ENCODE results near the gene ZNF580. TPM values are rescaled to one million over a fixed set of nuclear protein-coding genes. Genes with fewer than 3 reads are reported as not detected.

Gene ZNF580
- total RNA-seq, 1 experiment from 2014 or later: 22.8 TPM

GRCh38 chr19:55646889-55647731 lies 6.3 kb downstream of the ZNF580 start:
- peak overlapping the region; percentile 85 to 97 (median 90); a peak in 6 of 7 replicates for H3K27ac Mint-ChIP-seq
- H3K4me1 Mint-ChIP-seq: peaks cover 19 to 34% of the 10 kb centered on the region in 2 experiments
- H2BK12ac ChIP-seq (ENCODE audit: insufficient read length, low read depth, low read length): no peak overlapping the region
- H2AFZ ChIP-seq (ENCODE audit: low read length): no peak overlapping the region
- peaks cover 3% of the 10 kb centered on the region for H3K79me1 ChIP-seq (ENCODE audit: insufficient read depth, low read depth, low read length, poor library complexity, severe bottlenecking)
- peaks cover 21 to 53% (median 43%) of the 10 kb centered on the region in 3 experiments for H3K36me3 Mint-ChIP-seq (ENCODE audit: insufficient read depth in 1 of 3, low read depth in 3 of 3)
- no peak overlapping the region for H3K56ac ChIP-seq (ENCODE audit: insufficient read length, low read depth, low read length)
- no peak overlapping the region for H3K23ac ChIP-seq (ENCODE audit: insufficient read length, low read depth, low read length)
- H3K4ac ChIP-seq (ENCODE audit: low read depth, low read length): no peak overlapping the region
- no peak overlapping the region for H2BK120ac ChIP-seq (ENCODE audit: low read depth, low read length, poor library complexity, severe bottlenecking)
- peak overlapping the region; percentile 43 for H3K9ac ChIP-seq (ENCODE audit: extremely low read depth, insufficient read length, low read length)
- no peak overlapping the region; the same call in 1 of the 2 replicates for H2BK15ac ChIP-seq (ENCODE audit: low read depth, low read length)
- peaks cover 7% of the 10 kb centered on the region; the same call in 1 of the 2 replicates for H3K79me2 ChIP-seq (ENCODE audit: insufficient read depth, low read length)
- peaks cover 1% of the 10 kb centered on the region for H4K20me1 ChIP-seq (ENCODE audit: control insufficient read depth, insufficient read depth, insufficient read length)
- H3K4me3 Mint-ChIP-seq: peak overlapping the region; percentile 76 to 89
- no CpG with 5 or more reads among the region's 14 CpGs for WGBS (ENCODE audit: extremely low coverage, insufficient read length, low lambda C conversion rate)
- peaks cover 1% of the 10 kb centered on the region; the same call in 1 of the 2 replicates for H3K27me3 Mint-ChIP-seq (ENCODE audit: low read depth)
- H3T11ph ChIP-seq (ENCODE audit: low read length): no peak overlapping the region
- H3K4me1 ChIP-seq (ENCODE audit: insufficient read depth, low read length): no peaks in the 10 kb centered on the region
- peaks cover 0 to 4% of the 10 kb centered on the region in 2 experiments; a peak in 3 of 5 replicates for H3K9me3 Mint-ChIP-seq
- H4K91ac ChIP-seq (ENCODE audit: insufficient read length, low read depth, low read length): no peak overlapping the region
- no peak overlapping the region for H3K27ac ChIP-seq (ENCODE audit: insufficient read length, low read depth, low read length)
- TF ChIP-seq CTCF (conservative IDR thresholded peaks at IDR 0.05): no peak
- H3K14ac ChIP-seq (ENCODE audit: insufficient read depth, low read length): no peak overlapping the region
- H2BK5ac ChIP-seq (ENCODE audit: insufficient read length, low read length): no peak overlapping the region
- no peak overlapping the region for H3K18ac ChIP-seq (ENCODE audit: insufficient read length, low read depth, low read length)
- H3K4me2 ChIP-seq (ENCODE audit: insufficient read depth, insufficient read length, low read length): peak overlapping the region; percentile 91
- peaks cover 31% of the 10 kb centered on the region for H3K23me2 ChIP-seq (ENCODE audit: insufficient read length, low read depth, low read length, poor library complexity, severe bottlenecking)
- H2BK20ac ChIP-seq (ENCODE audit: low read depth, low read length, poor library complexity, severe bottlenecking): no peak overlapping the region
- H3K9me3 ChIP-seq (ENCODE audit: control insufficient read depth, low read depth, low read length): no peaks in the 10 kb centered on the region
- H3K27me3 ChIP-seq (ENCODE audit: insufficient read depth, low read length): no peaks in the 10 kb centered on the region
- no peak overlapping the region for H4K8ac ChIP-seq (replicated peaks; ENCODE audit: insufficient read length, low read depth, low read length)
- DNase-seq: no peak
- H4K5ac ChIP-seq (ENCODE audit: insufficient read length, low read depth, low read length): no peak overlapping the region
- no peak overlapping the region for H2AK5ac ChIP-seq (ENCODE audit: insufficient read length, low read length)
